RCC 7860 (cell line): ENCODE results near the gene FANCC.

Experiments
- DNase-seq: peaks from one replicate; pipeline ENCODE4 v3.0.0-alpha.2; 2015; ENCODE audit warnings: low spot score
- FAIRE-seq: peaks from 2 replicates; lab custom pipeline; 2012; peaks lifted over from hg19 to GRCh38; lab: Jason Lieb, UNC

FANCC gene

GRCh38 chr9:95053611-95054570, 263.6 kb downstream of the FANCC start:
- DNase-seq (no peak), FAIRE-seq (no peak)

GRCh38 chr9:95049761-95050160, 267.7 kb downstream of the FANCC start:
- no peak for FAIRE-seq
- DNase-seq: no peak
